ENCODE measurements around the gene UGT1A9.

Gene UGT1A9

GRCh38 chr2:233663911-233664310, 7.8 kb upstream of the UGT1A9 start:
- ATAC-seq (ENCODE audit: low read depth) (no peak), DNase-seq (ENCODE audit: low spot score in 2 of 2) (no peak)
- Mint-ChIP-seq H3K4me3 (no peak overlapping the region), H3K4me1 (no peaks in the 10 kb centered on the region), H3K27ac (no peak overlapping the region), H3K36me3 (peaks cover 2% of the 10 kb centered on the region), H3K27me3 (peaks cover 9% of the 10 kb centered on the region), H3K9me3 (peaks cover 2% of the 10 kb centered on the region)

- Mint-ChIP-seq H3K36me3 (peaks cover 2% of the 10 kb centered on the region), H3K4me3 (no peak overlapping the region), H3K4me1 (no peaks in the 10 kb centered on the region), H3K27ac (no peak overlapping the region), H3K9me3 (peaks cover 2% of the 10 kb centered on the region), H3K27me3 (peaks cover 12% of the 10 kb centered on the region)
- ATAC-seq (ENCODE audit: low read depth) = no peak
- DNase-seq (ENCODE audit: low spot score in 2 of 2) = no peak
Measured at GRCh38 chr2:233668605-233669260, 3.0 kb upstream of the UGT1A9 start.

- Mint-ChIP-seq H3K27ac (no peak overlapping the region), H3K27me3 (peaks cover 12% of the 10 kb centered on the region), H3K36me3 (peaks cover 2% of the 10 kb centered on the region), H3K4me3 (no peak overlapping the region), H3K4me1 (no peaks in the 10 kb centered on the region), H3K9me3 (peaks cover 2% of the 10 kb centered on the region)
- no peak for DNase-seq (ENCODE audit: low spot score in 2 of 2)
- ATAC-seq (ENCODE audit: low read depth) = no peak
Measured at GRCh38 chr2:233672886-233673285, 1.2 kb downstream of the UGT1A9 start.

GRCh38 chr2:233673896-233674295, 2.2 kb downstream of the UGT1A9 start:
- Mint-ChIP-seq H3K27me3 (peaks cover 14% of the 10 kb centered on the region), H3K4me3 (no peak overlapping the region), H3K4me1 (no peaks in the 10 kb centered on the region), H3K27ac (no peak overlapping the region), H3K9me3 (no peaks in the 10 kb centered on the region), H3K36me3 (no peaks in the 10 kb centered on the region)
- no peak for ATAC-seq (ENCODE audit: low read depth)
- DNase-seq (ENCODE audit: low spot score in 2 of 2) = no peak

GRCh38 chr2:233674314-233674713, 2.6 kb downstream of the UGT1A9 start:
- no peaks in the 10 kb centered on the region for H3K36me3 Mint-ChIP-seq

GRCh38 chr2:233674995-233675394, 3.3 kb downstream of the UGT1A9 start:
- ATAC-seq (ENCODE audit: low read depth) (no peak), DNase-seq (ENCODE audit: low spot score in 2 of 2) (no peak)
- no peaks in the 10 kb centered on the region for H3K4me1 Mint-ChIP-seq
- peaks cover 14% of the 10 kb centered on the region for H3K27me3 Mint-ChIP-seq
- no peaks in the 10 kb centered on the region for H3K36me3 Mint-ChIP-seq
- no peak overlapping the region for H3K4me3 Mint-ChIP-seq
- H3K27ac Mint-ChIP-seq = no peak overlapping the region
- H3K9me3 Mint-ChIP-seq = no peaks in the 10 kb centered on the region

More at GRCh38 chr2:233674314-233674713, 2.6 kb downstream of the UGT1A9 start:
- H3K9me3 Mint-ChIP-seq = no peaks in the 10 kb centered on the region
- peaks cover 14% of the 10 kb centered on the region for H3K27me3 Mint-ChIP-seq
- no peak overlapping the region for H3K27ac Mint-ChIP-seq
- H3K4me3 Mint-ChIP-seq = no peak overlapping the region
- no peaks in the 10 kb centered on the region for H3K4me1 Mint-ChIP-seq
- DNase-seq (ENCODE audit: low spot score in 2 of 2) (no peak), ATAC-seq (ENCODE audit: low read depth) (no peak)

GRCh38 chr2:233676046-233676445, 4.3 kb downstream of the UGT1A9 start:
- no peaks in the 10 kb centered on the region for H3K9me3 Mint-ChIP-seq
- DNase-seq (ENCODE audit: low spot score in 2 of 2) (no peak), ATAC-seq (ENCODE audit: low read depth) (no peak)
- no peaks in the 10 kb centered on the region for H3K4me1 Mint-ChIP-seq
- no peak overlapping the region for H3K27ac Mint-ChIP-seq
- no peak overlapping the region for H3K4me3 Mint-ChIP-seq
- no peaks in the 10 kb centered on the region for H3K36me3 Mint-ChIP-seq
- peaks cover 10% of the 10 kb centered on the region for H3K27me3 Mint-ChIP-seq

GRCh38 chr2:233679196-233679595, 7.5 kb downstream of the UGT1A9 start:
- Mint-ChIP-seq H3K36me3 (no peaks in the 10 kb centered on the region), H3K9me3 (no peaks in the 10 kb centered on the region), H3K27ac (no peak overlapping the region), H3K27me3 (peaks cover 7% of the 10 kb centered on the region), H3K4me3 (no peak overlapping the region), H3K4me1 (no peaks in the 10 kb centered on the region)
- no peak for DNase-seq (ENCODE audit: low spot score in 2 of 2)
- no peak for ATAC-seq (ENCODE audit: low read depth)

- H3K4me3 Mint-ChIP-seq = no peak overlapping the region
- no peak for DNase-seq (ENCODE audit: low spot score in 2 of 2)
- ATAC-seq (ENCODE audit: low read depth) = no peak
- no peaks in the 10 kb centered on the region for H3K9me3 Mint-ChIP-seq
- no peak overlapping the region for H3K27ac Mint-ChIP-seq
- H3K4me1 Mint-ChIP-seq = no peaks in the 10 kb centered on the region
- peaks cover 4% of the 10 kb centered on the region for H3K27me3 Mint-ChIP-seq
- H3K36me3 Mint-ChIP-seq = no peaks in the 10 kb centered on the region
Measured at GRCh38 chr2:233680361-233681045, 8.8 kb downstream of the UGT1A9 start.

- no peaks in the 10 kb centered on the region for H3K9me3 Mint-ChIP-seq
- H3K36me3 Mint-ChIP-seq = no peaks in the 10 kb centered on the region
- H3K4me3 Mint-ChIP-seq = no peak within 1 kb of the TSS
- no peaks in the 10 kb centered on the region for H3K4me1 Mint-ChIP-seq
- no peak for DNase-seq (ENCODE audit: low spot score in 2 of 2)
- peaks cover 6% of the 10 kb centered on the region for H3K27me3 Mint-ChIP-seq
- ATAC-seq (ENCODE audit: low read depth) = no peak
- H3K27ac Mint-ChIP-seq = no peak within 1 kb of the TSS
Measured at GRCh38 chr2:233681521-233682099, 9.9 kb downstream of the UGT1A9 start, which contains the start of gene UGT1A7. Gene UGT1A7 (plus strand): TSS chr2:233681901. CDS start chr2:233681938, 37 bp downstream.

GRCh38 chr2:233684640-233685039, 12.9 kb downstream of the UGT1A9 start:
- Mint-ChIP-seq H3K9me3 (no peaks in the 10 kb centered on the region), H3K36me3 (no peaks in the 10 kb centered on the region), H3K27me3 (peaks cover 12% of the 10 kb centered on the region), H3K4me1 (peaks cover 6% of the 10 kb centered on the region), H3K27ac (no peak overlapping the region), H3K4me3 (no peak overlapping the region)
- ATAC-seq (ENCODE audit: low read depth) (no peak), DNase-seq (ENCODE audit: low spot score in 2 of 2) (no peak)

- Mint-ChIP-seq H3K4me3 (no peak overlapping the region), H3K4me1 (peaks cover 6% of the 10 kb centered on the region), H3K36me3 (no peaks in the 10 kb centered on the region), H3K27ac (no peak overlapping the region), H3K9me3 (no peaks in the 10 kb centered on the region), H3K27me3 (peaks cover 12% of the 10 kb centered on the region)
- no peak for DNase-seq (ENCODE audit: low spot score in 2 of 2)
- ATAC-seq (ENCODE audit: low read depth) = no peak
Measured at GRCh38 chr2:233686928-233687327, 15.2 kb downstream of the UGT1A9 start.

GRCh38 chr2:233688341-233688740, 16.6 kb downstream of the UGT1A9 start:
- Mint-ChIP-seq H3K27ac (no peak overlapping the region), H3K4me1 (peaks cover 6% of the 10 kb centered on the region), H3K4me3 (no peak overlapping the region), H3K9me3 (no peaks in the 10 kb centered on the region), H3K27me3 (peaks cover 12% of the 10 kb centered on the region), H3K36me3 (no peaks in the 10 kb centered on the region)
- DNase-seq (ENCODE audit: low spot score in 2 of 2) (no peak), ATAC-seq (ENCODE audit: low read depth) (no peak)

- peaks cover 12% of the 10 kb centered on the region for H3K27me3 Mint-ChIP-seq
- DNase-seq (ENCODE audit: low spot score in 2 of 2) (no peak), ATAC-seq (ENCODE audit: low read depth) (no peak)
- no peak overlapping the region for H3K4me3 Mint-ChIP-seq
- H3K36me3 Mint-ChIP-seq = no peaks in the 10 kb centered on the region
- H3K9me3 Mint-ChIP-seq = no peaks in the 10 kb centered on the region
- no peak overlapping the region for H3K27ac Mint-ChIP-seq
- peaks cover 6% of the 10 kb centered on the region for H3K4me1 Mint-ChIP-seq
Measured at GRCh38 chr2:233689031-233689430, 17.3 kb downstream of the UGT1A9 start.

Data from memory B cell (primary cell).